Measurements from ENCODE around the gene MAML2.

GRCh38 chr11:96150609-96151008 lies 192.4 kb downstream of the MAML2 start:
- TF ChIP-seq POLR2A (IDR thresholded peaks at IDR 0.05) (no peak), CTCF (IDR thresholded peaks at IDR 0.05) (no peak)

Measured in esophagus squamous epithelium (tissue), 4 donors.